GM21526 (cell line): ENCODE data around the gene NR1H3.
A peak's percentile ranks its signal among the peaks of the same experiment; 100 is the strongest.

Experiments
- ATAC-seq: cut with Tn5 transposase; IDR thresholded peaks from one replicate; pipeline ENCODE4 v1.9.1; 2021; ENCODE audit warnings: moderate library complexity; ENCODE audit not compliant: unreplicated experiment, low FRiP score

Gene NR1H3

GRCh38 chr11:47269002-47269828 lies 11.4 kb downstream of the NR1H3 start:
- ATAC-seq: peak; percentile 41

DNA sequence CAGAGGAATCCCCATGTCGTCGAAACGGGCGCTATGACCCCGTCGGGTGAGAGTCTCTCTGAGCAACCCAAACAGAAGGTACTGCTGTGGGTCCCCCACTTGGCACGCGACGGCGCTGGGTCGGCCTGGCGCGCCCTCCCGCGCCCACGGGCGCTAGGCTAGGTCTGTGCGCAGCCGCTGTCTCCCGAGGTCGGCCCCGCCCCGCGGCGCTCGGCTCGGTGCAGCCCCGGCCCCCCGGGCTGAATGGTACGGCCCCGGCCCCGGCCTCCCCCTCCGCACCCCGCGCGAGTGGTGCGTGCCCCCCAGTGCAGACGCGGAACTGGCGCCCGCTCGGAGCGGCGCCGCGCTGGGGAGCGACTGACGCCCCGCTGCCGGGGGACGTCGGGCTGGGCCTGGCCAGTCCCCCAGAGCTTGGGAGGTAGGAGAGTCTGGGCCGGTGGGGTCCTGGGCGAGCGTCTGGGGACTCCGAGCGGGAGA lies 12.1 kb downstream of the NR1H3 start, which contains the start of gene MADD:
Gene MADD (plus strand): TSS at position 305 of the 477 bp plus-strand sequence.
- ATAC-seq: peak; percentile 69

DNA sequence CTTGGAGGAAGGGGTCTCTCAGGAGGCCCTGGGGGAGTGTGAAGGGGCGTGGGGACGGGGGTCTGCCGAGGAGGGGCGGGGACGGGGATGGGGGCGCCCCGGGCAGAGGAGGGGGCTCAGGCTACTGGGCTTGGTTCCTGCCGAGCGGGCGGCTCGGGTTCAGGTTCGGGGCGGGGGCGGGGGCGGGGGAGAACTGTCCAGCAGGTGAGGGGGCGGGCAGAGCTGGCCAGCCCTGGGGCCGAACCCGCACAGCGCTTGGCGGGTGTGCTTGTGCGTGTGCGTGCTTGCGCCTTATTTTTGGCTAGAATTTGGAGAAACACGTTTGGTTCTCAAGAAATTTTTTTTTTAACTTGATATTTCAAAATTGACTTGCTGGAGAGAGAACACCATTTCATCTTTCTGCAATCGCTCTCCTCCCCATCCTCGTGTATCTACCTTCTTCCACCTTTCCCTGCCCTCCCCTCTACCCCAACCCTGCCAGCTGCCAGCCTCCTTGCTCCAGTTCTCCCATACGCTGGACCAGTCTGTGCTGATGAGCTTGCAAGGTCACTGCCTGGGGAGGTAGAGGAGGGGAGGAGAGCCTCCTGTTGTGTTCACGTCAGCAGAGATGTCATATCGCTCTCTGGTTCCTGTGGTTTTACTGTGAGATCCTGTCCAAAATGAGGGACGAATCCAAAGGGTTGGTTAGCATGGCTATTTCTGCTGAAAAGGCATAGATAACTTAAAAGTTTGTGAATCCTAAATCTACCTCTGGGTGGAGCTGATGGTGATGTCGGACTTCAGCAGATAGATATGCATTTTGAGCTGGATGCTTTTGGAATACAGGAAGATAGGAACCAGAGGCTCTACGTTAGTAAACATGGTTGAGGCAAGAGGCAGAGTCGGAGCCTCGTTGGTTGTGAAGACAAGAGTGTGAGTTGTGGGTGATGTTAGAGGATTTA lies 12.8 kb downstream of the NR1H3 start:
- no peak for ATAC-seq

- no peak for ATAC-seq
Measured at GRCh38 chr11:47271328-47271727, 13.5 kb downstream of the NR1H3 start.

DNA sequence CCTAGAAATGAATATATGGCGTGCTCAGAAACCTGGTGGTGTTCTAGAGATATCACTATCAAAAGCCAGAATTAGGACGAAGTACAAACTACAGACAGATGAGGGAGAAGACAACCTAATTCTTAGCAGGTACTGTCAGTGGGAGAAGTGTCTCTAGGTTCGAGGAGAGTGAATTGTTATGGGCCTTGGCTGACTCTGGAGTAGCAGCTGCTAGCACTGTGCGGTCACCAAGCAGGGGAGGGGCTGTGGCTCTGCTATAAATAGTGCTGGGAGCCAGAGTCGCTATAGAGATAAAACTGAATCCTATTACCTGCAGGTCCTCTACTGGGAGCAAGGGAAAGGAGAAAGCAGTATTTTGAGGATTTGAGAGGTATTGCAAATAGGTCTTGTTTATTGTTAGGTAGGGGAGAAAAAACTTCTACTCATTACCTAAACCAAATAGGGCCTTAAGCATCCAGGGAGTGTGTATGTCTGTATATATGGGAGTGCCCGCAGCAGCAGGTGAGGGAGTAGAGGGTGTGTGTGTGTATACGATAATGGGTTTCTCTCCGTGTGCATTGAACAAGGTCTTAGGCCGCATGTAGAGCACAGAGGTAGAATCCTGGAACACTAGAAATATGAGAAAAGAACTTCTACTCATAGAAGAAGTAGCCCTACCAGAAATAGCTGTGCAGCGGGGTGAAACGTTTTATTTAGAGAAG lies 14.3 kb downstream of the NR1H3 start:
- ATAC-seq: no peak

- no peak for ATAC-seq
Measured at GRCh38 chr11:47272706-47273105, 14.9 kb downstream of the NR1H3 start.

GRCh38 chr11:47274495-47275235 lies 16.9 kb downstream of the NR1H3 start:
- no peak for ATAC-seq

- no peak for ATAC-seq
Measured at GRCh38 chr11:47276923-47277322, 19.1 kb downstream of the NR1H3 start.

DNA sequence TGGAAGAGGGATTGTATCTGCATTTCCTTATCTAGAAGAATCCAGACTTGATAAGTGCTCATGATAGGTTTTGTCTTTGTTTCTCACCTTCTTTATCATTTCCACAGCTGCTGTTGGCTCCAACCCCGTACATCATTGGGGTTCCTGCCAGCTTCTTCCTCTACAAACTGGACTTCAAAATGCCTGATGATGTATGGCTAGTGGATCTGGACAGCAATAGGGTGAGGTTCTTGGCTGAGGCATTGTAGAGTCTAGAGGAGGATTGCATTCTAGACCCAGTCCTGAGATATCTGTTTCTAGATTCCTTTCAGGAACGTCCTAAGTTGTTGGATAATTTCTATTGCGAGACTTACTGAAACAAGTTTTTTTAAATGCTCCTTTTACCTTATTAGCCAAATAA lies 20.3 kb downstream of the NR1H3 start:
- no peak for ATAC-seq

DNA sequence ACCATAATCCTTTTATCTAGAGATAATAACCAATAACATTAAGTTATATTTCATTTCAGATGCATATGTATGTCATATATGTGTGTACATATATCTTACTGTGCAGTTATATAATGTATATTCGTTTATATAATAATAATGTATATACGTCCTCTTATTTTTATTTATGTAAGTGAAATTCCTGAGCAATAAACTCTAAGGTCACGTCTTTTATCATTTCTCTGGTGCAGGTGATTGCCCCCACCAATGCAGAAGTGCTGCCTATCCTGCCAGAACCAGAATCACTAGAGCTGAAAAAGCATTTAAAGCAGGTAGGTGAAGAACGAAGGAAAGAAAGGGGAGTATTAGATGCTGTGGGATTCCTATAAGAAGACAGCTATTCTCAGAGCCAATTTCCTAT lies 21.0 kb downstream of the NR1H3 start:
- ATAC-seq: no peak

DNA sequence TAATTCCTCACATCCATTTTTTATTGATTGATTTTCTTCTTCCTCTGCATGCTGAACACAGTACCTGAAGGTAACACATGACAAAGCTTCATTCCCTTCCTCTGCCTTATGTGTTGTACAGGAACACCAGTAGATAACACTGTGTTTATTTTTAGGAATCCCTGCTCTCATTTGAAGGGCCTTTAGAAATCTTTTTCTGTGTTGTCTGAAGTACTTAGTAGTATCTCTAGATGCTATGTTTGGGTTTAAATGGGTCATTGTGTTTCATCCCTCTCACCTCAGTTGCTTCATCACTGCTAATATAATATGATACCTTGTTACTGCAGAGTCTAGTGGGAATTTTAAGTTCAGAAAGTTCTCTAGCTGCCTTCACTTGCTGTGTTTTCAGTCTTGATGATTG lies 22.3 kb downstream of the NR1H3 start:
- ATAC-seq: no peak

DNA sequence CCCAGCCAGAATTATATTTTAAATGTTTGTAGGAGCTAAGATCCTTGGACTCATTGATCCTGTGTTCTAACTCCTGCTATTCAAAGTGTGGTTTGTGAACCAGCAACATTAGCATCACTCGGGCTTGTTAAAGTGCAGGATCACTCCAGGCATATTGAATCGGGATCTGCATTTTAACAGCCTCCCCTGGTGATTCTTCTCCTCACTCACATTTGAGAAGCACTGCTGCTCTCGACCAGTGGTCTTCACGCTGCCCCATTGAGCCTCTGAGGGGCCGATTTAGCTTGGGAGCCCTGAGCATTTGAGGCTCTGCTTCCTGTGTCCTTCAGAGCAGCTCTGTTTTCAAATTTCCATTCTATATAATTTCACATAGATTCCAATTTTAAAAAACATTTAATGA lies 23.1 kb downstream of the NR1H3 start:
- ATAC-seq: no peak

- ATAC-seq: no peak
Measured at GRCh38 chr11:47282462-47282861, 24.7 kb downstream of the NR1H3 start.

GRCh38 chr11:47284151-47284550 lies 26.4 kb downstream of the NR1H3 start:
- ATAC-seq: no peak

- ATAC-seq: no peak
Measured at GRCh38 chr11:47285969-47286770, 28.4 kb downstream of the NR1H3 start.

DNA sequence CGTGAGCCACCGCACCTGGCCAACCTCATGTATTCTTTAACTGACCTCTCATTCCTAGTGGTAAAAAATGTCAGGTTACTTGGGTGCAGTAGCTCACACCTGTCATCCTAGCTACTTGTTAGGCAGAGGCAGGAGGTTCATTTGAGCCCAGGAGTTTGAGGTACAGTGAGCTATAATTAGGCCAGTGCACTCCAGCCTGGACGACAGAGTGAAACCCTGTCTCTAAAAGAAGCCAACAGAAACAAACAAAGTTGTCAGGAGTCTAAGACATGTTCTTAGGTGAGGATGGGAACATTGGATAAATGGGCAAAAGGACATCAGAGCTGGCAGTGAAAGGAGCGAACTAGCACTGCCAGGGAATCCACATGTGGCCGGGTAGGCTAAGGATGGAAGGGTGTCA lies 30.3 kb downstream of the NR1H3 start:
- no peak for ATAC-seq

- no peak for ATAC-seq
Measured at GRCh38 chr11:47289856-47290255, 32.1 kb downstream of the NR1H3 start.

DNA sequence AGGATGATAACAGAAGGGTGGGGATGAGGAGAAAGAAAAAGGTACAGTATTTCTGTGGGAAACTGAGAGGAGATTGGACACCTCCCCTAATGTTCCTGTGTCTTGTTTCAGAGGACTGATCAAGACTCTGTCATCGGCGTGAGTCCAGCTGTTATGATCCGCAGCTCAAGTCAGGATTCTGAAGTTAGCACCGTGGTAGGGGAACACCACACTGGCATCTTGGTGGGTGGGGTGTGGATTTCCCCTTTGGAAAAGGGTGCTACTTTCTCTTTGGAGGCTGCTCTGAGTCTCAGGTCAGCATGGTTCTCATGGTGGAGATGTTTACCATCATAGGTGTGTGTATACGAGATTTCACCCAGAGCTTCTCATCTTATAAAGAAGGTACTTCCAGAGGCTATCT lies 37.6 kb downstream of the NR1H3 start:
- ATAC-seq: no peak

DNA sequence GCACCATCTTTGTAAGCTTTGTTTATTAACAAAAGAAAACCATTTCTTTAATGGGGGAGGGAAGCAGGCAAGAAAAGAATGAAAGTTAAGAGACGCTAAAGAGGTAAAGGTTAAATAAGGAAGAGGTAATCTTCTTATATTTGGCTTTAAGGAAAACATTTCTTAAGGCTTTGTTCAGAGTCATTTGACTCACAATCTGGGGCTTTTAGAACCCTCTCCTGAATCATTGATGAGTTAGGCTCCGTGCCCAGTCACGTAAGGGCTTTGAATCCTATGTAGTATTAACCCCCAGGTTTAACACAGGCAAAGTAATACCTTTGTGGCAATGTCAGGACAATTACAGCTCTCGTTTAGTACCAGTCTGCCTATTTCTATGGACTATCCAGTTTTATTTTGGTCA lies 38.2 kb downstream of the NR1H3 start:
- no peak for ATAC-seq
